H9 (cell line): Measurements from ENCODE around the gene NPDC1. TPM values are rescaled to one million over a fixed set of nuclear protein-coding genes. Genes with fewer than 3 reads are reported as not detected.

Experiments used
- DNase-seq: peaks from one replicate; pipeline ENCODE4 v3.0.0-alpha.2; 2017
- H2AFZ ChIP-seq: one replicate; pipeline ENCODE4 v1.6.1; 2013; ENCODE audit warnings: mild to moderate bottlenecking, low read length, control low read depth, moderate library complexity
- H2AK5ac ChIP-seq: 2 replicates; pipeline ENCODE4 v1.6.1; 2013; ENCODE audit warnings: low read length, control low read depth, mixed read lengths; ENCODE audit not compliant: insufficient read length
- H2BK120ac ChIP-seq: one replicate; pipeline ENCODE4 v1.6.1; 2013; ENCODE audit warnings: low read depth, mild to moderate bottlenecking, low read length, control low read depth, inconsistent platforms; ENCODE audit not compliant: poor library complexity, severe bottlenecking
- H2BK12ac ChIP-seq: 2 replicates; pipeline ENCODE4 v1.6.1; 2013; ENCODE audit warnings: low read length, control low read depth, mixed read lengths, low read depth; ENCODE audit not compliant: insufficient read length
- H2BK15ac ChIP-seq: 2 replicates; pipeline ENCODE4 v1.6.1; 2013; ENCODE audit warnings: low read depth, low read length, control low read depth
- H2BK20ac ChIP-seq: one replicate; pipeline ENCODE4 v1.6.1; 2013; ENCODE audit warnings: low read depth, mild to moderate bottlenecking, low read length, control low read depth, inconsistent platforms; ENCODE audit not compliant: poor library complexity, severe bottlenecking
- H2BK5ac ChIP-seq: 2 replicates; pipeline ENCODE4 v1.6.1; 2013; ENCODE audit warnings: low read length, control low read depth, mixed read lengths; ENCODE audit not compliant: insufficient read length
- H3K14ac ChIP-seq: 2 replicates; pipeline ENCODE4 v1.6.1; 2013; ENCODE audit warnings: low read length, control low read depth; ENCODE audit not compliant: insufficient read depth
- H3K18ac ChIP-seq: 2 replicates; pipeline ENCODE4 v1.6.1; 2013; ENCODE audit warnings: low read depth, mild to moderate bottlenecking, mixed read lengths, low read length, control low read depth; ENCODE audit not compliant: insufficient read length
- H3K23ac ChIP-seq: 2 replicates; pipeline ENCODE4 v1.6.1; 2013; ENCODE audit warnings: low read length, control low read depth, mixed read lengths, low read depth; ENCODE audit not compliant: insufficient read length
- H3K23me2 ChIP-seq: 2 replicates; pipeline ENCODE4 v1.6.1; 2013; ENCODE audit warnings: low read depth, mild to moderate bottlenecking, mixed read lengths, low read length, control low read depth; ENCODE audit not compliant: insufficient read length, poor library complexity, severe bottlenecking
- H3K27ac ChIP-seq: 2 replicates; pipeline ENCODE4 v1.5.1; 2013; ENCODE audit warnings: low read length, control low read depth, mixed read lengths, low read depth; ENCODE audit not compliant: insufficient read length
- H3K27me3 ChIP-seq: 2 replicates; pipeline ENCODE4 v1.6.1; 2013; ENCODE audit warnings: low read length, control low read depth, inconsistent platforms; ENCODE audit not compliant: insufficient read depth
- H3K4ac ChIP-seq: 2 replicates; pipeline ENCODE4 v1.6.1; 2013; ENCODE audit warnings: low read depth, mild to moderate bottlenecking, control low read depth, inconsistent platforms, low read length, moderate library complexity
- H3K4me1 ChIP-seq: 2 replicates; pipeline ENCODE4 v1.6.1; 2013; ENCODE audit warnings: low read length, control low read depth, inconsistent platforms; ENCODE audit not compliant: insufficient read depth
- H3K4me2 ChIP-seq: 2 replicates; pipeline ENCODE4 v1.6.1; 2013; ENCODE audit warnings: low read length, control low read depth, mixed read lengths; ENCODE audit not compliant: insufficient read length, insufficient read depth
- H3K56ac ChIP-seq: 2 replicates; pipeline ENCODE4 v1.6.1; 2013; ENCODE audit warnings: low read depth, mild to moderate bottlenecking, mixed read lengths, low read length, control low read depth; ENCODE audit not compliant: insufficient read length
- H3K79me1 ChIP-seq: 2 replicates; pipeline ENCODE4 v1.6.1; 2013; ENCODE audit warnings: low read depth, mild to moderate bottlenecking, moderate library complexity, low read length, control low read depth, inconsistent platforms; ENCODE audit not compliant: insufficient read depth, poor library complexity, severe bottlenecking
- H3K79me2 ChIP-seq: 2 replicates; pipeline ENCODE4 v1.6.1; 2013; ENCODE audit warnings: low read length, control low read depth, inconsistent platforms; ENCODE audit not compliant: insufficient read depth
- H3K9ac ChIP-seq: 2 replicates; pipeline ENCODE4 v1.6.1; 2013; ENCODE audit warnings: low read length, control low read depth, mixed read lengths; ENCODE audit not compliant: insufficient read length; ENCODE audit errors: extremely low read depth
- H3K9me3 ChIP-seq: one replicate; pipeline ENCODE4 v1.6.1; 2013; ENCODE audit warnings: low read depth, low read length, inconsistent platforms; ENCODE audit not compliant: control insufficient read depth
- H3T11ph ChIP-seq: one replicate; pipeline ENCODE4 v1.6.1; 2013; ENCODE audit warnings: mild to moderate bottlenecking, low read length, control low read depth, inconsistent platforms
- H4K20me1 ChIP-seq: one replicate; pipeline ENCODE4 v1.6.1; 2013; ENCODE audit not compliant: control insufficient read depth, insufficient read length, insufficient read depth
- H4K5ac ChIP-seq: 2 replicates; pipeline ENCODE4 v1.6.1; 2013; ENCODE audit warnings: low read depth, mild to moderate bottlenecking, mixed read lengths, low read length, control low read depth; ENCODE audit not compliant: insufficient read length
- H4K8ac ChIP-seq: replicated peaks from 2 replicates; pipeline ENCODE4 v1.6.1; 2013; ENCODE audit warnings: low read length, control low read depth, mixed read lengths, low read depth; ENCODE audit not compliant: insufficient read length
- H4K91ac ChIP-seq: 2 replicates; pipeline ENCODE4 v1.6.1; 2013; ENCODE audit warnings: low read depth, mild to moderate bottlenecking, moderate library complexity, mixed read lengths, low read length, control low read depth; ENCODE audit not compliant: insufficient read length
- H3K27ac Mint-ChIP-seq, 3 experiments: 2 replicates in 2 of 3; 3 replicates in 1 of 3; pipeline ENCODE4 v1.8.0; 2020 to 2021; ENCODE audit warnings: mixed read lengths in 3 of 3, mild to moderate bottlenecking in 1 of 3, moderate library complexity in 1 of 3
- H3K27me3 Mint-ChIP-seq: 2 replicates; pipeline ENCODE4 v1.8.0; 2021; ENCODE audit warnings: low read depth, mild to moderate bottlenecking, moderate library complexity, mixed read lengths
- H3K36me3 Mint-ChIP-seq, 3 experiments: 2 replicates in 2 of 3; 3 replicates in 1 of 3; pipeline ENCODE4 v1.8.0; 2020 to 2021; ENCODE audit warnings: low read depth in 3 of 3, mixed read lengths in 3 of 3; ENCODE audit not compliant: insufficient read depth in 1 of 3
- H3K4me1 Mint-ChIP-seq, 2 experiments: 2 replicates each; pipeline ENCODE4 v1.8.0; 2020; ENCODE audit warnings: mixed read lengths in 2 of 2
- H3K4me3 Mint-ChIP-seq, 2 experiments: 2 replicates in 1 of 2; 3 replicates in 1 of 2; pipeline ENCODE4 v1.8.0; 2020 to 2021; ENCODE audit warnings: mild to moderate bottlenecking in 2 of 2, mixed read lengths in 2 of 2, moderate library complexity in 1 of 2
- H3K9me3 Mint-ChIP-seq, 2 experiments: 2 replicates in 1 of 2; 3 replicates in 1 of 2; pipeline ENCODE4 v1.8.0; 2020; ENCODE audit warnings: mild to moderate bottlenecking in 2 of 2, mixed read lengths in 2 of 2, moderate library complexity in 1 of 2
- WGBS: extraction: QIAGEN DNeasy Blood & Tissue Kit; methylation state at CpG from one replicate; pipeline ENCODE4 v1.1.7; 2013; ENCODE audit warnings: missing lambda C conversion rate, low lambda C conversion rate, mixed read lengths; ENCODE audit not compliant: insufficient read length; ENCODE audit errors: extremely low coverage; 5-methylcytosine and 5-hydroxymethylcytosine counted together
- total RNA-seq: library from RNA; stranded (reverse); gene quantifications from 2 replicates; pipeline ENCODE4 v1.2.1, GENCODE V29; 2021
- TF ChIP-seq, protein P1 (sequence below): fragments of 200-600 bp; sonication (generic); conservative IDR thresholded peaks from 3 replicates; pipeline ENCODE4 v1.8.0; 2021; ENCODE audit warnings: antibody characterized with exemption, mild to moderate bottlenecking

The NPDC1 gene
- total RNA-seq, 1 experiment from 2014 or later, result 57.6 TPM

- no peak overlapping the region for H2BK20ac ChIP-seq
- peaks cover 0 to 3% of the 10 kb centered on the region in 2 experiments; a peak in 1 of 4 replicates for H3K4me1 Mint-ChIP-seq
- no peaks in the 10 kb centered on the region for H3K9me3 ChIP-seq
- H4K8ac ChIP-seq, result no peak overlapping the region
- H3K27ac Mint-ChIP-seq, result peak overlapping the region in 1 of 3 experiments; percentile 49; a peak in 1 of 7 replicates
- no peaks in the 10 kb centered on the region for H4K20me1 ChIP-seq
- H3T11ph ChIP-seq, result no peak overlapping the region
- H3K4ac ChIP-seq, result no peak overlapping the region
- no peak overlapping the region for H3K4me3 Mint-ChIP-seq
- no peak overlapping the region for H3K14ac ChIP-seq
- H3K4me2 ChIP-seq, result no peak overlapping the region
- no peak overlapping the region for H3K9ac ChIP-seq
- no peaks in the 10 kb centered on the region for H3K79me1 ChIP-seq
- H3K27me3 ChIP-seq, result no peaks in the 10 kb centered on the region
- no peak overlapping the region for H2BK120ac ChIP-seq
- no peaks in the 10 kb centered on the region for H3K79me2 ChIP-seq
- no peak overlapping the region for H4K91ac ChIP-seq
- no peak overlapping the region for H2AFZ ChIP-seq
- H3K36me3 Mint-ChIP-seq, result peaks cover 0 to 5% (median 4%) of the 10 kb centered on the region in 3 experiments; a peak in 4 of 7 replicates
- no peak overlapping the region for H3K56ac ChIP-seq
- TF ChIP-seq, protein P1, sequence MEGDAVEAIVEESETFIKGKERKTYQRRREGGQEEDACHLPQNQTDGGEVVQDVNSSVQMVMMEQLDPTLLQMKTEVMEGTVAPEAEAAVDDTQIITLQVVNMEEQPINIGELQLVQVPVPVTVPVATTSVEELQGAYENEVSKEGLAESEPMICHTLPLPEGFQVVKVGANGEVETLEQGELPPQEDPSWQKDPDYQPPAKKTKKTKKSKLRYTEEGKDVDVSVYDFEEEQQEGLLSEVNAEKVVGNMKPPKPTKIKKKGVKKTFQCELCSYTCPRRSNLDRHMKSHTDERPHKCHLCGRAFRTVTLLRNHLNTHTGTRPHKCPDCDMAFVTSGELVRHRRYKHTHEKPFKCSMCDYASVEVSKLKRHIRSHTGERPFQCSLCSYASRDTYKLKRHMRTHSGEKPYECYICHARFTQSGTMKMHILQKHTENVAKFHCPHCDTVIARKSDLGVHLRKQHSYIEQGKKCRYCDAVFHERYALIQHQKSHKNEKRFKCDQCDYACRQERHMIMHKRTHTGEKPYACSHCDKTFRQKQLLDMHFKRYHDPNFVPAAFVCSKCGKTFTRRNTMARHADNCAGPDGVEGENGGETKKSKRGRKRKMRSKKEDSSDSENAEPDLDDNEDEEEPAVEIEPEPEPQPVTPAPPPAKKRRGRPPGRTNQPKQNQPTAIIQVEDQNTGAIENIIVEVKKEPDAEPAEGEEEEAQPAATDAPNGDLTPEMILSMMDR, result no peak
- no peak overlapping the region for H2BK5ac ChIP-seq
- no peak overlapping the region for H4K5ac ChIP-seq
- WGBS, result no CpG with 5 or more reads among the region's 15 CpGs
- DNase-seq, result no peak
- H3K9me3 Mint-ChIP-seq, result no peaks in the 10 kb centered on the region
- no peak overlapping the region for H3K27ac ChIP-seq
- peaks cover 12% of the 10 kb centered on the region for H3K27me3 Mint-ChIP-seq
- no peaks in the 10 kb centered on the region for H3K23me2 ChIP-seq
- H3K23ac ChIP-seq, result no peak overlapping the region
- H3K18ac ChIP-seq, result no peak overlapping the region
- no peak overlapping the region for H2AK5ac ChIP-seq
- H3K4me1 ChIP-seq, result no peaks in the 10 kb centered on the region
- no peak overlapping the region for H2BK15ac ChIP-seq
- no peak overlapping the region for H2BK12ac ChIP-seq
Observed at GRCh38 chr9:137062384-137062783, 16.4 kb upstream of the NPDC1 start.
